Thoracic aorta (tissue), 2 donors: ENCODE results near the gene ZNF326. TPM values are rescaled to one million over a fixed set of nuclear protein-coding genes. Genes with fewer than 3 reads are reported as not detected.

Experiments used
- ATAC-seq: fragments of 150-250 bp; one replicate; pipeline ENCODE4 v1.8.0; 2017; ENCODE audit warnings: low read depth; ENCODE audit not compliant: insufficient number of reproducible peaks, low FRiP score
- DNase-seq: peaks from one replicate; pipeline ENCODE4 v3.0.0-alpha.2; 2020; ENCODE audit warnings: low spot score
- H3K27ac ChIP-seq, 2 donors: fragments of 200-600 bp; sonication (generic); 1 replicate in 1 of 2; 2 replicates in 1 of 2; pipeline ENCODE4 v1.5.1; 2016; ENCODE audit warnings: mild to moderate bottlenecking in 2 of 2, moderate library complexity in 2 of 2
- H3K27me3 ChIP-seq: fragments of 200-600 bp; sonication (generic); replicated peaks from 2 replicates; pipeline ENCODE4 v1.6.0; 2016; ENCODE audit warnings: mild to moderate bottlenecking; ENCODE audit not compliant: insufficient read depth
- H3K36me3 ChIP-seq: fragments of 200-600 bp; sonication (generic); one replicate; pipeline ENCODE4 v1.5.1; 2016
- H3K4me1 ChIP-seq, 2 donors: fragments of 200-600 bp; sonication (generic); 1 replicate in 1 of 2; 2 replicates in 1 of 2; pipeline versions ENCODE4 v1.5.1 to v1.6.0; 2016; ENCODE audit warnings: low read depth in 2 of 2, mild to moderate bottlenecking in 1 of 2; ENCODE audit not compliant: control insufficient read depth in 1 of 2
- H3K4me3 ChIP-seq: fragments of 200-600 bp; sonication (generic); 2 replicates; pipeline ENCODE4 v1.5.1; 2016; ENCODE audit warnings: mild to moderate bottlenecking
- H3K9me3 ChIP-seq: fragments of 200-600 bp; sonication (generic); 2 replicates; pipeline ENCODE4 v1.5.1; 2016
- CTCF ChIP-seq: fragments of 200-600 bp; sonication (generic); IDR thresholded peaks from one replicate; pipeline ENCODE4 v1.5.1; 2019; ENCODE audit warnings: antibody characterized with exemption
- total RNA-seq, 2 donors: library from RNA; depleted of rRNA; stranded (reverse); fragments of >200 nt; gene quantifications; one replicate each; pipeline versions ENCODE4 v1.1.0 to v1.2.3, GENCODE V29; 2016

ZNF326 gene
- total RNA-seq, 2 donors from 2014 or later, result 21.8 to 31.1 TPM

- Histone ChIP-seq H3K4me1 (no peaks in the 10 kb centered on the region), H3K36me3 (no peaks in the 10 kb centered on the region), H3K4me3 (no peak overlapping the region), H3K27me3 (no peaks in the 10 kb centered on the region), H3K9me3 (no peaks in the 10 kb centered on the region), H3K27ac (no peak overlapping the region)
- DNase-seq (no peak), ATAC-seq (peak; percentile 86)
- TF ChIP-seq CTCF, result peak; percentile 79
Observed at GRCh38 chr1:89987159-89987819, 7.6 kb upstream of the ZNF326 start.

- TF ChIP-seq CTCF, result no peak
- ATAC-seq (no peak), DNase-seq (no peak)
- no peaks in the 10 kb centered on the region for H3K9me3 ChIP-seq
- H3K4me3 ChIP-seq, result no peak overlapping the region
- no peaks in the 10 kb centered on the region for H3K27me3 ChIP-seq
- H3K36me3 ChIP-seq, result no peaks in the 10 kb centered on the region
- H3K4me1 ChIP-seq, result no peaks in the 10 kb centered on the region
- no peak overlapping the region for H3K27ac ChIP-seq
Observed at GRCh38 chr1:89989099-89989498, 5.8 kb upstream of the ZNF326 start.

- Histone ChIP-seq H3K4me3 (no peak overlapping the region), H3K27me3 (no peaks in the 10 kb centered on the region), H3K4me1 (no peaks in the 10 kb centered on the region), H3K9me3 (no peaks in the 10 kb centered on the region), H3K27ac (no peak overlapping the region), H3K36me3 (no peaks in the 10 kb centered on the region)
- DNase-seq, result no peak
- ATAC-seq, result no peak
- TF ChIP-seq CTCF, result no peak
Observed at GRCh38 chr1:89989799-89990198, 5.1 kb upstream of the ZNF326 start.

- no peak for TF ChIP-seq CTCF
- Histone ChIP-seq H3K27ac (no peak overlapping the region), H3K9me3 (no peaks in the 10 kb centered on the region), H3K4me3 (no peak overlapping the region), H3K4me1 (peaks cover 3 to 5% of the 10 kb centered on the region in 2 donors), H3K27me3 (no peaks in the 10 kb centered on the region), H3K36me3 (no peaks in the 10 kb centered on the region)
- no peak for DNase-seq
- ATAC-seq, result no peak
Observed at GRCh38 chr1:89990976-89991831, 3.7 kb upstream of the ZNF326 start.

- DNase-seq (no peak), ATAC-seq (no peak)
- H3K36me3 ChIP-seq, result no peaks in the 10 kb centered on the region
- no peaks in the 10 kb centered on the region for H3K9me3 ChIP-seq
- H3K27ac ChIP-seq, result no peak overlapping the region
- H3K27me3 ChIP-seq, result no peaks in the 10 kb centered on the region
- peaks cover 15 to 26% of the 10 kb centered on the region in 2 donors for H3K4me1 ChIP-seq
- no peak for TF ChIP-seq CTCF
- no peak overlapping the region for H3K4me3 ChIP-seq
Observed at GRCh38 chr1:89993541-89993940, 1.4 kb upstream of the ZNF326 start.
